ENCODE results near the gene PHAX. TPM values are rescaled to one million over a fixed set of nuclear protein-coding genes. Genes with fewer than 3 reads are reported as not detected.
"Not testable (repeated sequence)": the region's sequence is repeated elsewhere in the genome, so short reads cannot be mapped to it uniquely, and the experiment has no call there.

Gene PHAX, protein sequence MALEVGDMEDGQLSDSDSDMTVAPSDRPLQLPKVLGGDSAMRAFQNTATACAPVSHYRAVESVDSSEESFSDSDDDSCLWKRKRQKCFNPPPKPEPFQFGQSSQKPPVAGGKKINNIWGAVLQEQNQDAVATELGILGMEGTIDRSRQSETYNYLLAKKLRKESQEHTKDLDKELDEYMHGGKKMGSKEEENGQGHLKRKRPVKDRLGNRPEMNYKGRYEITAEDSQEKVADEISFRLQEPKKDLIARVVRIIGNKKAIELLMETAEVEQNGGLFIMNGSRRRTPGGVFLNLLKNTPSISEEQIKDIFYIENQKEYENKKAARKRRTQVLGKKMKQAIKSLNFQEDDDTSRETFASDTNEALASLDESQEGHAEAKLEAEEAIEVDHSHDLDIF
- 27.6 TPM for total RNA-seq
- long read RNA-seq, full-length matches to known transcripts, result 8 of 13 reads
- long read RNA-seq, partial matches to known transcripts, result 0 of 13 reads
- long read RNA-seq, other reads (novel, unspliced or antisense), result 5 of 13 reads

DNA sequence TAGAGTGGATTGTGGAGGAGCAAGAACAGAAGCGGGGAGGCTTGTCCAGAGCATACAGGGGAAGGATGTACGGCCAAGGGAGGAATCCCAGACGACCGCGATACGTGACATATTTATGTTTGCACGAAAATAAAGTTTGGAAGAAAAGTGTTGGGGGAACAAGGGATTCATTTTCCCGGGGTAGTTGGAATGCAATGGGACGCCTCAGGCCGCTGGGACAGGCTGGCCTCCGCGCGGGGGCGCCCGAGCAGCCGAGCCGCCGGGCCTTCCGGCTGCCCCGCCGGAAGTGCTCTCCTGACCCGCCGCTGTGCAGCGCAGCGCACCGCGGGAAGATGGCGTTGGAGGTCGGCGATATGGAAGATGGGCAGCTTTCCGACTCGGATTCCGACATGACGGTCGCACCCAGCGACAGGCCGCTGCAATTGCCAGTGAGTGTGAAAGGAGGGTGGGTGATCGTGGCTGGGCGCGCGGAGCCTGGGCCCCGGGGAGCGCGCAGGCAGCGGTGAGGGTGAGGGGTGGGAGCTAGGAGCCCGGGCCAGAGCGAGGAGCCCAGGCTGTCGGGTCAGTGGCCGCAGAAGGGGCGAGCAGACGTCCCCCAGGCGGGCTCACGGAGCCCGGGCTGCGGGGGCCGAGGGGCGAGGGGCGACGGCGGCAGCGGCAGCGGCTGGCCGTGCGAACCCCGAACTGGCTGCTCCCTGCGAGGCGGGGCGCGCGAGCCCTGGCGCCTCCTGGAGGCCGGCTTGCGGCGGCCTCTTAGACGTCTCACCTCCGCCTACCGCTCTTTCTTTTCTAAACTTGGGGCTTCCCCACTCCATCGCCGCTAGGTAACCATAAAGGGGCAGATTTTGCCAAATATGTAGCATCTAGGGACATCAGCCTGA lies at the start of gene PHAX:
Gene PHAX, plus strand, starts transcription at position 317 of the 881 bp plus-strand sequence. Its CDS starts 16 bp downstream, at position 333.
- intact Hi-C loops (cut with DNase I), result no loop called here
- ATAC-seq (peak; percentile 98), DNase-seq (ENCODE audit: missing footprints) (peak; percentile 89)

DNA sequence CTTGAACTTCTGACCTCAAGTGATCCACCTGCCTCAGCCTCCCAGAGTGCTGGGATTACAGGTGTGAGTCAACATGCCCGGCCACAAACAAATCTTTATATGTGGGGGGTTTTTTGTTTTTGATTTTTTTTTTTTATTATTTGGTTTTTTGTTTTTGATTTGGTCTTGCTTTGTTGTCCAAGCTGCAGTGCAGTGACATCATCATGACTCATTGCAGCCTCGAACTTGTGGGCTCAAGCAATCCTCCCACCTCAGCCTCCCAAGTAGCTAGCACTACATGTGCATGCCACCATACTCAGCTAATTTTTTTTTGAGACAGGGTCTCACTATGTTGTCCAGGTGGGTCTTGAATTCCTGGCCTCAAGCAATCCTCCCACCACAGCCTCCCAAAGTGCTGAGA lies 48.1 kb upstream of the PHAX start:
- DNase-seq (ENCODE audit: missing footprints) (no peak), ATAC-seq (no peak)
- intact Hi-C loops (cut with DNase I), result no loop called here

DNA sequence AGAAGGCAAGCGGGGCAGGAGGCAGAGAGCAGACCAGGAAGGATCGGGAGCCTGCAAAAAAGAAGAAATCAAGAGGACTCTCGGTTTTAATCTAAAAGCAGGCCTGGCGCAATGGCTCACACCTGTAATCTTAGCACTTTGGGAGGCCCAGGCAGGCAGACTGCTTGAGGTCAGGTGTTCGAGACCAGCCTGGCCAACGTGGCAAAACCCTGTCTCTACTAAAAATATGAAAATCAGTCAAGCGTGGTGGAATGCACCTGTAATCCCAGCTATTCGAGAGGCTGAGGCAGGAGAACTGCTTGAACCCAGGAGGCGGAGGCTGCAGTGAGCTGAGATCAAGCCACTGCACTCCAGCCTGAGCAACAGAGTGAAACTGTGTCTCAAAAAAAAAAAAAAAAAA lies 45.6 kb upstream of the PHAX start:
- intact Hi-C loops (cut with DNase I); ATAC-seq; DNase-seq (ENCODE audit: missing footprints): not testable (repeated sequence)

DNA sequence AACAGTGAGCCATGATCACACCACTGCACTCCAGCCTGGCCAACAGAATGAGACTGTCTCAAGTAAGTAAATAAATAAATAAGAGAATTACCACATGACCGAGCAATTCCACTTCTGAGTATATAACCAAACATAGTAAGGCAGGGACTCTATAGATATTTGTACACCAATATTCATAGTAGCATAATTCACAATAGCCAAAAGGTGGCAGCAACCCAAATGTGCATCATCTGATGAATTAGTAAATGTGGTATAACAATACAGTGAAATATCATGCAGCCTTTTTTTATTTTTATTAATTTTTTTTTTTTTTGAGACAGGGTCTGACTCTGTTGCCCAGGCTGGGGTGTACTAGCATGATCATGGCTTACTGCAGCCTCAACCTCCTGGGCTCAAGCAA lies 38.8 kb upstream of the PHAX start:
- intact Hi-C loops (cut with DNase I), result no loop called here
- DNase-seq (ENCODE audit: missing footprints) (no peak), ATAC-seq (no peak)

DNA sequence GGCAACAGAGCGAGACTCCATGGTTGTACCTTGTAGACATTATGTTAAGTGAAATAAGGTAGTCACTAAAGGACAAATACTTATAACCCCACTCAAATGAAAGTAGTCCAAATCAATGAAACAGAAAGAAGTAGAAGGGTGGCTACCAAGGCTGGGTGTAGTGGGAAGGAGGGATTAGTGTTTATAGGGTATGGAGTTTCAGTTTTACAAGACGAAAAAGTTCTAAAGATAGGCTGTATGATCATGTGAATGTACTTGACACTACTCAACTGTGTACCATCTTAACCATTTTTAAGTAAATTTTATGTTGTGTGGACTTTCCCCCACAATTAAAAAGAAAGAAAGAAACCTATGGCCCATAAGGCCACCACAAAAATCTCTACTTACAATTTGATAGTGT lies 37.9 kb upstream of the PHAX start:
- intact Hi-C loops (cut with DNase I), result no loop called here
- ATAC-seq (no peak), DNase-seq (ENCODE audit: missing footprints) (no peak)

DNA sequence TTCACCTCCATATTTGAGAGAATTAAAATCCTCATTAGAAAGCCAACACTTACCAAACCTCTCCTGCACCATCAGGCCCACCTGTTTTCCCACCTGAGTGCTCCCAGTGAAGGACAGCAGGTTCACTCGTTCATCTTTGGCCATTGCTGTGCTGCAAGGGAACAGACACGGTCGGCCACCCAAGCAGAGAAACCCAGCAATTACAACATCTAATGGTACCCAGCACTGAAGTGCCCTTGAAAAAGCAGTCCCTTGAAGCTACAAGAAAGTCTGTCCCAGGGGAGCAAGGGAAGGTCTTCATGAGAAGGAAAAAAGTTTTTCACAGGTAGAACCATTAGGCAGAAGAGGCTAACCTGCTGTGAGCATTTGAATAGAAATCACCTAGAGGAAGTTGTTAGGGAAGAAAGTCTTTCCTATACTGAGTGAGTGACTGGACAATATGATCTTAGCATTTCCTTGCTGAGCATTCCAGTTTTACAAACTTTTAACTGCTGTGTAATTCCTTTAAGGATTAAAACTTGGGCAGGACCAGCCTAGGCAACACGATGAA lies 32.5 kb upstream of the PHAX start:
- DNase-seq (ENCODE audit: missing footprints), result no peak
- intact Hi-C loops (cut with DNase I), result no loop called here
- ATAC-seq, result no peak

DNA sequence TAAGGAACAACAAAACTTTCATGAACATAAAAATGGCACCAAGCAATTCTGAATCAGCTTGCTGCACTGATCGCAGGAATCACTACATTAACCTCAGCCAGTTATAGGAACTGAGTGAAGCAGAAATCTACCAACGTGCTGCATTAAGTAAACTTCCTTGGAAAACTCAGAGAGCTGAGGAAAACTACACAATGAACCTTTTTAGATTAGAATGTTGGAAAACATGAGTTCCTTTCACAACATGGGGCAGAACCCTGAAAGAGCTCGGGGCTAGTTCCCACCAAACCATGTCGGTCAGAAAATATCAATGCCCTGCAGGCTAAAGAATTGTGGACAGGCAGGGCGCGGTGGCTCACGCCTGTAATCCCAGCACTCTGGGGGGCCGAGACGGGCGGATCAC lies 25.1 kb upstream of the PHAX start:
- no peak for ATAC-seq
- no peak for DNase-seq (ENCODE audit: missing footprints)
- intact Hi-C loops (cut with DNase I), result no loop called here

DNA sequence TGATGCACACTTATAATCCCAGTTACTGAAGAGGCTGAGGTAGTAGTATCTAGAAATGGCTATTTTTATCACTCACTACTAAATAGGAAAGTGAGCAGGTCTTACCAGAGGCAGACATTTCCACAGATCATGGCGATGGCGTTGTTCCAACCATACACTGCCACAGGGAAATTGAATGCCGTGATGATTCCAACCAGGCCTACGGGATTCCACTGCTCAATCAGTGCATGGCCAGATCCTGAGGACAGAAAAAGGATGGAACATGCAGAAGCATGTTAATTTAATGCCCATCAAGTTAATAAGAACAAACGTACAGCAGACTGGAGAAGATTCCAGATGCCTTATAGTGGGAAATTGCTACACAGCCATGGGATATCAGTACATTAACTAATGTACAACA lies 23.8 kb upstream of the PHAX start:
- ATAC-seq, result no peak
- intact Hi-C loops (cut with DNase I), result no loop called here
- no peak for DNase-seq (ENCODE audit: missing footprints)

DNA sequence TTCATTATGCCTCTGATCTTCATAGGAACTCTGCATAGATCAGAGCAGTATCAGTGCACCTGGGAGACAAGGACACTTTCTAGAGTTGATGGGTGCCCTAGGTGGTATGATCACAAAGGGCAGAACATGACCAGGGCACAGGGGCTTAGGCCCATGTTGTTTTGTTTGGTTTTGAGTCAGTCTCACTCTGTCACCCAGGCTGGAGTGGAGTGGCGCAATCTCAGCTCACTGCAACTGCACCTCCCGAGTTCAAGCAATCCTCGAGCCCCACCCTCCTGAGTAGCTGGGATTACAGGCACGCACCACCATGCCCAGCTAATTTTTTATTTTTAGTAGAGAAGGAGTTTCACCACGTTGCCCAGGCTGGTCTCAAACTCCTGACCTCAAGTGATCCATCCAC lies 23.3 kb upstream of the PHAX start:
- no peak for DNase-seq (ENCODE audit: missing footprints)
- no peak for ATAC-seq
- intact Hi-C loops (cut with DNase I), result no loop called here

DNA sequence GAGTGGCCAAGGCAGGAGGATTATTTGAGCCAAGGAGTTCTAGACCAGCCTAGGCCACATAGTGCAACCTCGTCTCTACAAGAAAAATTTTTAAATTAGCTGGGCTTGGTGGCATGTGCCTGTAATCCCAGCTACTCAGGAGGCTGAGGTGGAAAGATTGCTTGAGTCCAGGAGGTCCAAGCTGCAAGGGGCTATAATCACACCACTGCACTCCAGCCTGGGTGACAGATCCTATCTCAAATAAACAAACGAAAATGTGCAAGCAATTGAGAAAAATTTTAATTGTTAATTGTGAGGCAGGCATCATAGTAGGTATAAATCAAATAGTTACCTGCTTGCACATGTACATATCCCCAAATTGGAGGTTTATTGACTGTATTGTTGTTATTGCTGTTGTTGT lies 21.0 kb upstream of the PHAX start:
- no peak for DNase-seq (ENCODE audit: missing footprints)
- no peak for ATAC-seq
- intact Hi-C loops (cut with DNase I), result no loop called here

DNA sequence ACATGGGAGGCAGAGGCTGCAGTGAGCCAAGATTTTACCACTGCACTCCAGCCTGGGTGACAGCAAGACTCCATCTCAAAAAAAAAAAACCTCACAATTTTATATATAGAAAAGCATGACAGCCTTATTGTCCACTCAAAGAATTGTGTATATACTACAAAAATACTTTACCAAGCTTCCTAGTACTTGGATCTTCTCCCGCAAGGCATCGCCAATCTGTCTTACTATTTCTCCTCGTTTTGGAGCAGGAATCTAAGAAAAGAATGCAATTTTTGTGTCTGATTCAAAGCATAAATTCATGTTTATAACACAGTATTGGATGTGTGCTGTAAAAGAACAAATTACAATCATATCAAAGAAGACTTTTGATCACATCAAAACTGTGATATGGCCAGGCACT lies 17.0 kb upstream of the PHAX start:
- DNase-seq (ENCODE audit: missing footprints), result no peak
- ATAC-seq, result no peak
- intact Hi-C loops (cut with DNase I), result no loop called here

DNA sequence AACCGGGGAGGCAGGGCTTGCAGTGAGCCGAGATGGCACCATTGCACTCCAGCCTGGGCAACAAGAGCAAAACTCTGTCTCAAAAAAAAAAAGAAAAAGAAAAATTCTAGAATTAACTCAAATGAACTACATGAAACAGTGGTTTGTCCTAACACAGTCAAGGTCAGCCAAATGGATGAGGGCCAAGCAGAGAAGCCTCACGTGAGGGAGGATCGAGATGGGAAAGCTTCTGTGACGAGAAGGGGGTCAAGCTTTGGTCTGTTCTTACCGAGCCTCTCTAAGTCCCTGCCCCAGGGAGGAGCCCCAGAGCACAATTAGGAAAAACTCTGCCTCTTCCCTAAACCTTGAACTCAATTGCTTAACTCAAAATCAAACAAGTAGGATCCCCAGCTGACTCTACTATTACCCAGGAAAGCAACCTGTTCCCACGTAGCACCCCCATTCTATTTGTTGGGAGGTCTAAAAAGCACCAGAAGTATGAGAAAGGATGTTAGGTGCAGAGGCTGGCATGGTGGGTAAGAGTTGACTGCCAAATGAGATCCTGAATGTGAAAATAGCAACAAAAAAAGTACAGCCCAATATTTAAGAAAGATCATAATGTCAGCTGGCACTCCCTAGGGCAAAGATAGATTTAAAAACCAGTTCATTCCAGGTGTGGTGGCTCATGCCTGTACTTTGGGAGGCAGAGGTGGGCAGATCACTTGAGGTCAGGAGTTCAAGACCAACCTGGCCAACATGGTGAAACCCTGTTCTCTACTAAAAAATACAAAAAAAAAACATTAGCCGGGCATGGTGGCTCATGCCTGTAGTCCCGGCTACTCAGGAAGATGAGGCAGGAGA lies 13.0 kb upstream of the PHAX start:
- DNase-seq (ENCODE audit: missing footprints) (no peak), ATAC-seq (no peak)
- intact Hi-C loops (cut with DNase I), result no loop called here

DNA sequence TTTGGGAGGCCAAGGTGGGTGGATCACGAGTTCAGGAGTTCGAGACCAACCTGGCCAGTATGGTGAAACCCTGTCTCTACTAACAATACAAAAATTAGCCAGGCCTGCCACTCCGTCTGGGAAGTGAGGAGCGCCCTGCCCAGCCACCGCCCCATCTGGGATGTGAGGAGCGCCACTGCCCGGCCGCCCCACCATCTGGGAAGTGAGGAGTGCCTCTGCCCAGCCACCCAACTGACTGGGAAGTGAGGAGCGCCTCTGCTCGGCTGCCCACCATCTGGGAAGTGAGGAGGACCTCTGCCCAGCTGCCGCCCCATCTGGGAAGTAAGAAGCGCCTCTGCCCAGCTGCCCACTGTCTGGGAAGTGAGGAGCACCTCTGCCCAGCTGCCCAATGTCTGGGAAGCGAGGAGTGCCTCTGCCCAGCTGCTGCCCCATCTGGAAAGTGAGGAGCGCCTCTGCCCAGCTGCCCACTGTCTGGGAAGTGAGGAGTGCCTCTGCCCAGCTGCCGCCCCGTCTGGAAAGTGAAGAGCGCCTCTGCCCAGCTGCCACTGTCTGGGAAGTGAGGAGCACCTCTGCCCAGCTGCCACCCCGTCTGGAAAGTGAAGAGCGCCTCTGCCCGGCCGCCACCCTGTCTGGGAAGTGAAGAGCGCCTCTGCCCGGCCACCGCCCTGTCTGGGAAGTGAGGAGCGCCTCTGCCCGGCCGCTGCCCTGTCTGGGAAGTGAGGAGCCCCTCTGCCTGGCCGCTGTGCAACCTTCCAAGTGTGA lies 11.0 kb upstream of the PHAX start:
- intact Hi-C loops (cut with DNase I), result loop anchor here (5.0 kb wide), 1 partner anchor 47 kb away; no protein-coding TSS in a partner anchor
- ATAC-seq (no peak), DNase-seq (ENCODE audit: missing footprints) (no peak)

DNA sequence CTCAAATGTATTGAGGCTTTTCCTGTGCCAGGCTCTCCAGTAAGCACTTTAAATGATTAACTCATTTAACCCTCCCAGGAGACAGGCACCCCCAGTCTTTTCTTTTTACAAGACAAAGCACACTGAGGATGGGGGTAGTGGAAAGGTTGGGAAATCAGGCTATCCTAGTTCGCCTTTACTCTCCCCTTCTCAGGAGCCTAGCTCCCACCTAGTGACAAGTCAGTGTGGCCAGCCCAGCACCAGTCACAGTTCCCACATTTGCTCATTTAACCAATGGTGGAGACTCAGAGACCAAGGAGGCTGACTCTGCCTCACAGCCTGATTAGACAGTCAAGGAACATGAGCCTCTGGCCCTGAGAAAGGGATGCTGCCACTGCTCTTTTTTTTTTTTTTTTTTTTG lies 9.2 kb upstream of the PHAX start:
- DNase-seq (ENCODE audit: missing footprints), result no peak
- no peak for ATAC-seq
- intact Hi-C loops (cut with DNase I), result loop anchor here (5.0 kb wide), 1 partner anchor 49 kb away; no protein-coding TSS in a partner anchor

DNA sequence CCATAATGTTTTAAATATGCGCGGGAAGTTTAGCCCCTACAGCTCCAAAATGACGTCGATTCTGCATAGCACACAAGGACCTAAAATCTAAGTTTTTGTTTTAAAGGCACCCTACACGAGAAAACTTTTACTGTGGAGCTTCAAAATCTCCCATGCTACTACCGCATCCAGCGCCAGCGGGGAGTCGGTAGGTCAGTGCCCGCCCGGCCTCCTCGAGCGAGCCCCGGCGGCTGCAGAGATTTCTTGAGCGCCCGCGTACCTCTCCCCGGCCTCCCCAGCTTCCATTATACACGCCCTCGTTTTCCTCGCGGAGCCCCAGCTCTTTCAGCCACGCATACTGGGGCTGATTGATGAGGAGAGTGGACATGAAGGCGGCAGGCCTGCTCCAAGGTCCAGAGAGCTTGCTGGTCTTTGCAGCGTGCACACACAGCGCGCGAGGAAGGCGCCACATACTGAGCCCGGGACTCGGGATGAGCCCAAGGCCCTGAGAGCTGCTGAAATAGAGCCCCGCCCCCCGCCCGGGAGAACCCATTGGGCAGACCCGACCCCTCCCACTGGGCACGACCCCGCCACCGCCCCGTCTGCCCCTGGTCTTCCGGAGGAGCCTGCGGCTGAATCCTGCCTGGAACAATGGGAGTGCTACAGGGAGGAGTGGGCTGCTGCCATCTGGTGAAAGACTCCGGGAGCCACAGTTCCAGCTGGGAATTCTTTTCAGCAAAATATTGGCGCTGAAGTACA lies 5.8 kb upstream of the PHAX start, which contains the start of gene ALDH7A1:
Gene ALDH7A1, minus strand, starts transcription at position 472 of the 738 bp plus-strand sequence. Its CDS starts 21 bp downstream, at position 451.
- DNase-seq (ENCODE audit: missing footprints) (peak; percentile 90), ATAC-seq (peak; percentile 96)
- intact Hi-C loops (cut with DNase I), result loop anchor here (2.0 to 5.0 kb wide), 3 partner anchors 53 to 256 kb away; no protein-coding TSS in a partner anchor

DNA sequence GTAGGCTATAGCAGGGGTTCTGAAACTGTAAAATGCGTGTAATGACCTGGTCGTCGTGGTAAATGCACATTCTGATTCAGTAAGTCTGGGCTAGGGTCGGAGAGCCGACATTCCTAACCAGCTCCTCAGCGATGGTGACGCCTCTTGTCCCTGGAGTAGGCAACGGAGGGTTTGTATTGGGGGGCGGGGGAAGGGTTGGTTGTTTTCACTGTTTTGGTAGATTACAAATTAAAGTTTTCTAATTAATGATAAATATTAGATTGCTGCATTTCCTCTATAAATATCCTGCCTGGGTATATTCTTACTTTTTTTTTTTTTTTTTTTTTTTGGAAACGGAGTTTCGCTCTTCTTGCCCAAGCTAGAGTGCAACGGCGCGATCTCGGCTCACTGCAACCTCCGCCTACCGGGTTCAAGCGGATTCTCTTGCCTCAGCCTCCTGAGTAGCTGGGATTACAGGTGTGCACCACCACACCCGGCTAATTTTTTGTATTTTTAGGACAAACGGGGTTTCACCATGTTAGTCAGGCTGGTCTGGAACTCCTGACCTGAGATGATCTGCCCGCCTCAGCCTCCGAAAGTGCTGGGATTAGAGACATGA lies 5.2 kb upstream of the PHAX start:
- intact Hi-C loops (cut with DNase I), result loop anchor here (2.0 to 5.0 kb wide), 2 partner anchors 243 to 257 kb away; no protein-coding TSS in a partner anchor
- ATAC-seq, result no peak
- no peak for DNase-seq (ENCODE audit: missing footprints)

All from Right ventricle myocardium inferior (tissue), 1 donor.